HepG2 (cell line): ENCODE measurements around the gene PTGR2. TPM values are rescaled to one million over a fixed set of nuclear protein-coding genes. Genes with fewer than 3 reads are reported as not detected.
A peak's percentile ranks its signal among the peaks of the same experiment; 100 is the strongest.

Experiments used
- ATF2 ChIP-seq: sonication (generic); formaldehyde crosslinking; IDR thresholded peaks from 2 replicates; pipeline ENCODE4 v1.4.0; 2020; ENCODE audit warnings: missing genetic modification reagents
- CHD4 ChIP-seq: fragments of 200-600 bp; sonication (generic); IDR thresholded peaks from 2 replicates; pipeline ENCODE4 v1.7.0; 2017; ENCODE audit warnings: mild to moderate bottlenecking, low read length, borderline replicate concordance
- FOXA1 ChIP-seq, 2 experiments: fragments of 450-650 bp in 1 of 2; sonication (generic) in 1 of 2; formaldehyde crosslinking in 1 of 2; IDR thresholded peaks; 2 replicates each; pipeline versions ENCODE4 v1.4.0 to v1.6.1; 2016 to 2020; ENCODE audit warnings: missing genetic modification reagents in 1 of 2
- GMEB1 ChIP-seq: sonication (generic); formaldehyde crosslinking; IDR thresholded peaks from 2 replicates; pipeline ENCODE4 v1.5.1; 2020; ENCODE audit warnings: missing genetic modification reagents, mild to moderate bottlenecking, borderline replicate concordance
- GZF1 ChIP-seq: sonication (generic); formaldehyde crosslinking; IDR thresholded peaks from 2 replicates; pipeline ENCODE4 v1.5.1; 2020; ENCODE audit warnings: mild to moderate bottlenecking, missing genetic modification reagents
- NR2C2 ChIP-seq: sonication (generic); formaldehyde crosslinking; IDR thresholded peaks from 2 replicates; pipeline ENCODE4 v1.4.0; 2020; ENCODE audit warnings: missing genetic modification reagents, mild to moderate bottlenecking, moderate library complexity, borderline replicate concordance
- PCBP2 ChIP-seq: fragments of 200-400 bp; formaldehyde crosslinking; optimal IDR thresholded peaks from 2 replicates; pipeline ENCODE3; 2018; ENCODE audit warnings: low read length, low read depth; ENCODE audit not compliant: poor library complexity, severe bottlenecking
- RBM22 ChIP-seq: fragments of 200-400 bp; formaldehyde crosslinking; optimal IDR thresholded peaks from 2 replicates; pipeline ENCODE3; 2017; ENCODE audit warnings: mild to moderate bottlenecking, low read length, moderate library complexity
- REST ChIP-seq, 2 experiments: IDR thresholded peaks; 2 replicates each; pipeline ENCODE4 v1.6.1; 2011 to 2012; ENCODE audit warnings: low read length in 2 of 2, borderline replicate concordance in 1 of 2, low read depth in 1 of 2, mild to moderate bottlenecking in 1 of 2, moderate library complexity in 1 of 2
- SP5 ChIP-seq: IDR thresholded peaks from 2 replicates; pipeline ENCODE4 v1.6.1; 2016; ENCODE audit warnings: low read depth, borderline replicate concordance
- TFAP4 ChIP-seq: sonication (generic); IDR thresholded peaks from 2 replicates; pipeline ENCODE4 v1.6.1; 2016; ENCODE audit warnings: low read depth, borderline replicate concordance
- TGIF2 ChIP-seq: IDR thresholded peaks from 2 replicates; pipeline ENCODE4 v1.6.1; 2016; ENCODE audit warnings: control low read depth, missing compliant biosample characterization
- YY1 ChIP-seq: IDR thresholded peaks from 2 replicates; pipeline ENCODE4 v1.6.1; 2011; ENCODE audit warnings: low read length, low read depth, moderate library complexity, mild to moderate bottlenecking; ENCODE audit not compliant: insufficient read depth, insufficient replicate concordance
- ZFX ChIP-seq: sonication (generic); formaldehyde crosslinking; IDR thresholded peaks from 2 replicates; pipeline ENCODE4 v1.4.0; 2020; ENCODE audit warnings: mild to moderate bottlenecking, low read depth, missing genetic modification reagents, moderate library complexity
- ZNF280B ChIP-seq: sonication (generic); formaldehyde crosslinking; IDR thresholded peaks from 2 replicates; pipeline ENCODE4 v1.5.0; 2020; ENCODE audit warnings: missing genetic modification reagents, mild to moderate bottlenecking, borderline replicate concordance
- ZNF331 ChIP-seq: sonication (generic); formaldehyde crosslinking; IDR thresholded peaks from 2 replicates; pipeline ENCODE4 v1.4.0; 2020; ENCODE audit warnings: missing genetic modification reagents
- ZNF607 ChIP-seq: sonication (generic); formaldehyde crosslinking; IDR thresholded peaks from 2 replicates; pipeline ENCODE4 v1.5.1; 2020; ENCODE audit warnings: missing genetic modification reagents, mild to moderate bottlenecking, borderline replicate concordance
- ZNF782 ChIP-seq: sonication (generic); formaldehyde crosslinking; IDR thresholded peaks from 2 replicates; pipeline ENCODE4 v1.4.0; 2020; ENCODE audit warnings: missing genetic modification reagents, mild to moderate bottlenecking, borderline replicate concordance
- polyA plus RNA-seq, 8 experiments: library from polyadenylated mRNA; depleted of rRNA in 3 of 8; stranded (reverse) in 7 of 8; unstranded in 1 of 8; fragments of >200 nt; fragmentation: Illumina TruSeq in 4 of 8; extraction: Trizol in 4 of 8; gene quantifications; 2 replicates each; pipeline versions ENCODE4 v1.2.1 to v1.2.3, GENCODE V29; 2011 to 2016; ENCODE audit warnings: low read depth in 4 of 8, missing spikeins in 1 of 8, mixed read lengths in 1 of 8; ENCODE audit not compliant: insufficient read depth in 1 of 8
- total RNA-seq, 5 experiments: library from RNA; depleted of rRNA; stranded (reverse); fragments of >200 nt; fragmentation: Illumina TruSeq; extraction: Trizol; gene quantifications; 2 replicates each; pipeline ENCODE4 v1.2.3, GENCODE V29; 2016; ENCODE audit warnings: low read depth in 1 of 5

PTGR2 gene
- total and polyA plus RNA-seq, 2 of the 13 experiments (the other 11 are each of a cell fraction or from before 2014, with no cell fraction given), result 3.0 to 4.3 TPM

GRCh38 chr14:73851567-73852382 is at the start of gene PTGR2 (continued):
- TF ChIP-seq GMEB1 (CRISPR knock-in tag) (peak; percentile 70), FOXA1 (IDR thresholded peaks at IDR 0.05) (no peak), FOXA1 (CRISPR knock-in tag; IDR thresholded peaks at IDR 0.05) (0 out of 2 replicates have a peak, but pooled peaks have one; percentile 3), TGIF2 (CRISPR knock-in tag) (no peak), NR2C2 (CRISPR knock-in tag) (peak; percentile 75), ZNF331 (CRISPR knock-in tag) (no peak), RBM22 (no peak), GZF1 (CRISPR knock-in tag) (no peak), TFAP4 (0 out of 2 replicates have a peak, but pooled peaks have one; percentile 6), ZNF280B (CRISPR knock-in tag) (no peak; the same call in 1 of the 2 replicates), ATF2 (CRISPR knock-in tag) (no peak; the same call in 1 of the 2 replicates), ZFX (CRISPR knock-in tag) (peak; percentile 79), PCBP2 (no peak), YY1 (peak; percentile 80), CHD4 (0 out of 2 replicates have a peak, but pooled peaks have one; percentile 0), SP5 (CRISPR knock-in tag) (peak; percentile 70; the same call in 1 of the 2 replicates), REST (IDR thresholded peaks at IDR 0.05; ENCODE audit: borderline replicate concordance in 1 of 2, low read depth in 1 of 2, low read length in 2 of 2) (peak in 1 of 2 experiments; percentile 15; a peak in 1 of 4 replicates), ZNF607 (peak; percentile 75; the same call in 1 of the 2 replicates), ZNF782 (CRISPR knock-in tag) (no peak)
